ENCODE results near the gene INTS6L.
"Not testable (repeated sequence)": the region's sequence is repeated elsewhere in the genome, so short reads cannot be mapped to it uniquely, and the experiment has no call there.

INTS6L gene

GRCh38 chrX:135624408-135625204 is 104.1 kb downstream of the INTS6L start:
- DNase-seq (ENCODE audit: low spot score): not testable (repeated sequence)

- DNase-seq (ENCODE audit: low spot score): peak; percentile 22
These were observed 105.5 kb downstream of the INTS6L start for GRCh38 chrX:135625995-135626394.

GRCh38 chrX:135629342-135629741 is 108.9 kb downstream of the INTS6L start:
- DNase-seq (ENCODE audit: low spot score): no peak

All from D341Med (cell line).